NCI-H460 (cell line): Measurements from ENCODE around the gene BCL6B. TPM values are rescaled to one million over a fixed set of nuclear protein-coding genes. Genes with fewer than 3 reads are reported as not detected.

ENCODE experiments used
- DNase-seq: peaks from one replicate; pipeline ENCODE4 v3.0.0-alpha.2; 2016; ENCODE audit warnings: low read depth; ENCODE audit errors: extremely low read depth
- total RNA-seq: library from RNA; depleted of rRNA; stranded (reverse); fragments of >200 nt; shearing (Covaris generic); gene quantifications from 2 replicates; pipeline ENCODE4 v1.2.3, GENCODE V29; 2014

BCL6B gene
- total RNA-seq, 1 experiment from 2014 or later = not detected

DNA sequence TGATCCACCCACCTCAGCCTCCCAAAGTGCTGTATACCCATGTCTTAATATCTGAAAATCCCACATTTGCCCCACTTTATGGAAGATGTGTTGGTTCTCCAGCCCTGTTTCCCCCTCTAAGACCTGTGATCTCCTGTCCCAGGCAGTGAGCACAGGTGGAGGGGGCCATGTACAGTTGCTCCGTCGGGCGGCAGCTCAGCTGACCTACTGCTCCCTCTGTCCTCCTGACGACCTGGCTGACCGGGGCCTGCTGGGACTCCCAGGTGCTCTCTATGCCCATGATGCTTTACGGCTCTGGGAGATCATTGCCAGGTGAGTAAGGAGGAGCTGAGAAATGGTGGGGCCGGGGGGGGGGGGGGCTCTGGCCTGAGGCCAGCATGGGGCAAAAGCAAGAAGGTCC lies 17.1 kb upstream of the BCL6B start:
- DNase-seq = no peak

DNA sequence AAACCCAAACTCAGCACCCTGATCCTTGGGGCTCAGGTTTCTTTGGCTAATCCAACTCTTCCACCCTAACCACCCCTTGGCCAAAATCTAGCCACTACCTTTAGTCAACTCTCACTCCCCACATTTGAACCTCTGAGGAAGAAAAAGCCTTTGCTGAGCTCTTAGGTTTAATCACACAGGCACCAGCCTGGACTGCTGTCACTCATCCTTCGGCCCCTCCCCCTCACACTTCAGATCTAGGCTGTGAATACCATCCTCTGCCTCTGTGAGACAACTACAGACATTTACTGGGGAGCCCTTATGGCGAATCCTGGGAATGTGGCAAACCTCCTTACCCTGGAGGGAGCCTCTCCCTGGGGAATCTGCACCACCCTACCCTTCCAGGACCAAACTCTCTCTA lies 15.7 kb upstream of the BCL6B start:
- no peak for DNase-seq

DNA sequence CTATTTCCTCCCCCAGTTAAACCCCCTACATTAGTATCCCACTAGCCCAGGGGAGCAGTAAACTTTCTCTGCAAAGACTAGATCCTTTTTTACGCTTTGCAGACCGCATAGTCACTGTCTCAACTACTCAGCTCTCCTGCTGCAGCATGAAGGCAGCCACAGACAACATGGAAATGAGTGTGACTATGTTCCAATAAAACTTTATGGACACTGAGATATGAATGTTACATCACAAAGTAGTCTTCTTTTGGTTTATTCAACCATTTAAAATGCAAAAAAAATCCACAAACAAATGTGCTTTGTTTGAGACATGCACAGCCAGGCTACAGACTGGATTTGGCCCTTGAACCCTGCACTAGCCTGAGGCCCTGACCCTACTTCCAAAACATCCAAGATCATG lies 12.3 kb upstream of the BCL6B start:
- no peak for DNase-seq

DNA sequence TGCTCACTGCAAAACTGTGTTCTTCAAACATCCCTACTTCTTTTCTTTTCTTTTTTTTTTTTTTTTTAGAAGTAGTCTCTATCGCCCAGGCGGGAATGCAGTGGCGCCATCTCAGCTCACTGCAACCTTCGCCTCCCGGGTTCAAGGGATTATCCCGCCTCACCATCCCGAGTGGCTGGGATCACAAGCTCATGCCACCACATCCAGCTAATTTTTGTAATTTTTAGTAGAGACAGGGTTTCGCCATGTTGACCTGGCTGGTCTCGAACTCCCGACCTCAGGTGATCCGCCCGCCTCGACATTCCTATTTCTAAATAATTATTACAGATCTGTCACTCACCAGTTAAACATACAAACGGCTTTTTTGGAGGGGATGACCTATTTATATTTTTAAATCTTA lies 11.4 kb upstream of the BCL6B start:
- DNase-seq = no peak

DNA sequence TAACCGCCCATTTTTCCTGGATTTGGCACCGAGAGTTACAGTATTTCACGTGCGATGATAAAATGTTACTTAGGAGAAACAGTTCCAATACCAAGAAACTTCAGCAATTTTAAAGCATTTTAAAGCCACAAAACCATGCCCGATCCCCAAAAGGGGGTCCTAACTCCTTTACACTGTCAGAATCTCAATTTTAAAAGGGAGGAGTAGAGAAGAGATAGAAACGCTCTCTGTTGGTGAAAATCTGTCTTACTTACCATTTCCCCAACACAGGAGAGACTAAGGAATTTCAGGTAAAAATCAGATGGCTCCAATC lies 11.0 kb upstream of the BCL6B start:
- DNase-seq = no peak

DNA sequence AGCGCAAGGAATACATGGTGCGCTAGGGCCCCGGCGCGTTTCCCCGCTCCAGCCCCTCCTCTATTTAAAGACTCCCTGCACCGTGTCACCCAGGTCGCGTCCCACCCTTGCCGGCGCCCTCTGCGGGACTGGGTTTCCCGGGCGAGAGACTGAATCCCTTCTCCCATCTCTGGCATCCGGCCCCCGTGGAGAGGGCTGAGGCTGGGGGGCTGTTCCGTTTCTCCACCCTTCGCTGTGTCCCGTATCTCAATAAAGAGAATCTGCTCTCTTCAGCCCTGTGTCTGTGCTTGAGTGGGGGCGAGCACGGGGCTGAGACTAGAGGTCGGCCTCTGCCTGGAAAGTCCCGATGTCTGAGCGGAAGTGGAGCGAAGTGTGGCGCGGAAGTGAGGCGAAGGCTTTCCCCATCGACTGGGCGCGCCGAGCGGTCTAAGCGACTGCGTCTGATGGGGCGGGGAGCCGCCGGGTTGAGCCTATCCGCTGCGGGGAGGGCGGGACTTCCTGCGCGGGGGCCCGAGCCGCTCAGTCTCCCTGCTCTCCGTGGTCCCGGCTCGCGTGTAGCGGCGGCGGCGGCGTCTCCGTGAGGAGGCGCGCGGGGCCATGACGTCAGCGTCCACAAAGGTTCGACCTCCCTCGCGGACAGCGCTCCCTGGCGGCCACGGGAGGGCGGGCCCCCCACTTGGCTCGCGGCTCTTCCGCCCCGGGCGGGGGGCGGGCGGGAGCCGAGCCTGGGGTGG lies 8.4 kb upstream of the BCL6B start:
- peak; percentile 94 for DNase-seq

DNA sequence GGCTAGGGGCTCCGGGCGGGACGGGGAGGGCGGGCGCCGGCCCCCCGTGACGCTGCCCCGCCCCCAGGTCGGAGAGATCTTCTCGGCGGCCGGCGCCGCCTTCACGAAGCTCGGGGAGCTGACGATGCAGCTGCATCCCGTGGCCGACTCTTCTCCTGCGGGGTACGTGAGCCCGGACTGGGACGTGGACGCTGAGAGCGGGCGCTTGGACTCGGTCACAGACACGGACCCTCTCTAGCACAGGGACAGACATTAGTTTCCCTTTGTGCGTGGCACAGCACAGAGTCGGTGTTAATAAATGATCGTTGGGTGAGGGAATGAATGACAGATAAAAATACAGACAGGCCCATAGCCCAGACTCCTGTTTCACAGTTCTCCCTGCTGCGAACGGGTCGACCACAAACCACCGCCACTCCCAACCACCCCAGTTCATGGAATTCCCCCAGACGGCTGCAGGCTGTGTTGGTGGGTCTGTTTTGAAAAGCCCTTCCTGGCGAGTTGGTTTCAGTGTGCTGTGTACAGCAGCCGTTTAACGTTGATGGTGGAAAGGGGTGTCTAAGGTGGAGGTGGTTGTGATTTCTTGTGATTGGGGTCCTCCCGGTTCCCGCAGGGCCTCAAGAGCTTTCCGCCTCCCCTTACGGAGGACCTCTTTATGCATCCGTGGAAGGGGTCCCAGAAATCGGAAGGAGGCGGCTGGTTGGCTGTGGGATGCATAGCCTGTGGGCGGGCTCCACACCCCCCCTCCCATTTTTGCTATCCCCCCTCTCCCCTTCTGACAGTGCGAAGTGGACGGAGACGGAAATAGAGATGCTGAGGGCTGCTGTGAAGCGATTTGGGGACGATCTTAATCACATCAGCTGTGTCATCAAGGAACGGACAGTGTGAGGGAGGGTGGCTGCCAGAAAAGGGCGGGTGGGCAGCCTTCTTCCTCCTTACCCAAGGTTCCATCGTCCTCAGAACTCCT lies 7.6 kb upstream of the BCL6B start:
- no peak for DNase-seq

DNA sequence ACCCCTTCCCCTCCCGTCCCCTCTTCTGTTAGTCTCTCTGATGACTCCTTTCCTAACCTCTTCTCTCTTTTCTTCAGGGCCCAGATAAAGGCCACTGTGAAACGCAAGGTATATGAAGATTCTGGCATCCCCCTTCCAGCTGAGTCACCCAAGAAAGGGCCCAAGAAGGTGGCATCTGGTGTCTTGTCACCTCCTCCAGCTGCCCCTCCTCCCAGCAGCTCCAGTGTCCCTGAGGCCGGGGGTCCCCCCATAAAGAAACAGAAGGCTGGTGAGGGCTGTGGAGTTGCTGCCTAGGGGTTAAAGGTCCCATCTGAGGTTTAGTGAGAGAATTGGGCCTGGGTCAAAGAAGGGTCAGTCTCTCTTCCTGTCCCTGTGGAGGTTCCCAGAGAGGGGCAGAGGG lies 6.4 kb upstream of the BCL6B start:
- no peak for DNase-seq

DNA sequence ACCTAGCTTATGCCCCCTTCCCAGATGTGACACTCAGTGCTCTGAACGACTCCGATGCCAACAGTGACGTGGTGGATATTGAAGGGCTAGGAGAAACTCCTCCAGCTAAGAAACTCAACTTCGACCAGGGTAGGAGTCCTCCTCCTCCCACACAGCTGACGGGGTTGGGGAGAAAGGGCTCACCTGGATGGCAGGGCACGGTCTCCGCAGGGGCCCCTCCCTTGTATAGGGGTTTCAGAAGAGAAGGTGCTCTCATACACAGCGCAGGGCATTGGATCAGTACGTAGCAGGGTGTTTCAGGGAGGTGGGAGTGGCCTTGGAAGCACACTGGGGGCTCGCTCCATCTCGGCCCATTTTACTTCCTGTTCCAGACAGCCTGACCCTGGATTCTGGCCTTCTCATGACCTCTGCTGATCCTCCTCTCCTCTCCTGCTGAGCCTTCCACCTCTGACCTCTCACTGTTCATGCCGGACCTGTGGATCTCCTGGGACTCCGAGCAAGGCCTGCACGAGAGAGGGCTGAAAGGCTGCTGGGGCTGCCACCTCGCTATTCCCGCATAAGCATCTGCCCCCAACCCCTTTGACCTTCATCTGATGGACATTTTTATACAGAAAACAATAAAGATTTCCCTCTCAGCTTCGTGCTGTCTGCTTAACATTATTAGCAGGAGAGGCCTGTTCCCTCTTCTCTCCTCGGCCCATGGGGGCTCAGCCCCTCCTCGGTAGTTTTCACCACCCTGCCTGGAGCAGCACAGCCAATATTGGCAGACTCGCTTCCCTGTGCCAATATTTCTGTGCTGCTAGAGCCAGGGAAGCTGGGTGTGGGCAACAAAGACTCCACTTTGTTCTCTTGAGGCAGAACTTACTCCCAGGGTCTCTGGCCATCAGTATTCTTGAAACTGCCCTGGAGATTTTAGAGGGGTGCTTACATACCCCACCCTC lies 5.7 kb upstream of the BCL6B start:
- no peak for DNase-seq

DNA sequence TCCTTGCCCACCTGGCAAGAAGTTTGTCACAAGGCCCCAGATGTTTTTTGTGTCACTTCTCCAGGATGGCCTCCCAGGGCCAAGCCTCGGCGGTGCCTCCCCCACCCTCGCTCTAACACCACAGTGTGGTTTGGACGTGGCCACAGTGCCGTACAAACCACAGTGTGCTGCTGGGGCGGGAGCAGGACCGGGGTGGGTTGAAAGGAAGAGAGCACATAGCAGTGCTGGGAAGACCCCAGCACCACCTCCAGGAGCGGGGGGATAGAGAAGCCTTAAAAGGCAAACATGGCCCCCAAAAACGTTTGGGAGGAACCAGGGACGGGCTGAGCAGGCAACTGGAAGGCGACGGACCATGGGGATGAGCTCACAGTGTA lies 5.0 kb upstream of the BCL6B start:
- no peak for DNase-seq

DNA sequence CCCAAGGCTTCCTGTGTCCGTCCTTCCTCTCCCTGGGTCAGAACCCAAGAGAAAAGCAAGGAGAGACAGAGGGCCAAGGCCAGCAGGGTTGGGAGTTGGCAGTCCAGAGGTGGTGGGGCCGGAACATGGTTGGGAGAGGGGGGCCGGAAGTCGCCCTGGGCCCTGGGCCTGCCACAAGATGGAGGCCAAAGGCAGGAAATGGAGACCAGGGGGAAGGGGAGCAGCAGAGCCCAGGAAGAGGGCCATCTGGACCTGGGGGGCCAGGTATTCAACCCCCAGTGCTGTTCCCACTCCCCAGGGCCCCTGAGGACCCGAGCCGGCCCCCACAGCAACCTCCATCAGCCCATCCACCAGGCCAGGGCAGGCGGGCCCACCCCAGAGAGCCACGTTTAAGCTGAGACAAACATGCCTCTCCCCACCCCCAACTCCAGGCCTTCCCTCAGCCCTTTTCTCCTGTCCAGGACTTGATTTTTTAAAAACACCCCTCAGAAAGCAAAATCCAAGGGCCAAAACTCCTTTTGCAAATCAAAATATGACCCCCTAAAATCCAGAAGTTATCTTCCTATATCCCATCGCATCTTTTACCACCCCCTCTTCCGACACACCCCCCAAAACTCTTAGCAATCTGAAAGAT lies 4.4 kb upstream of the BCL6B start:
- DNase-seq = no peak

DNA sequence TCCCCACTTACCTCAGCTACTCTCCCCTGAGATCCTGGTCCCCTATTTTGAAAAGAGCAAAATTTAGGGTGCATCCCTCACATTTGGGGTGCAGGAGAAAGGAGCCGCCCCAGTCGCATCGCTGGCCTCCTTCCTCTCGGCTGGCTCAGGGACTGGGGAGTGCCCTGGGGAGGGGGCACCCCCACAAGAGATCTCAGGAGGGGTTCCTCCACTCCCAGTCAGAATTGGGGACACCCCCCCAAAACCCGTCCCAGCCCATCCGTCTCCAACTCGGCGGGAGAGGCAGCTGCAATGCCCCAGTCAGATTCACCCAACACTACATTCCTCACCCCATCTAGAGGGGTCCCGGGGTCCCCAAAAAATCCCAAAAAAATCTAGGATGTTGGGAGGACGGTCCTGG lies 3.5 kb upstream of the BCL6B start:
- no peak for DNase-seq

DNA sequence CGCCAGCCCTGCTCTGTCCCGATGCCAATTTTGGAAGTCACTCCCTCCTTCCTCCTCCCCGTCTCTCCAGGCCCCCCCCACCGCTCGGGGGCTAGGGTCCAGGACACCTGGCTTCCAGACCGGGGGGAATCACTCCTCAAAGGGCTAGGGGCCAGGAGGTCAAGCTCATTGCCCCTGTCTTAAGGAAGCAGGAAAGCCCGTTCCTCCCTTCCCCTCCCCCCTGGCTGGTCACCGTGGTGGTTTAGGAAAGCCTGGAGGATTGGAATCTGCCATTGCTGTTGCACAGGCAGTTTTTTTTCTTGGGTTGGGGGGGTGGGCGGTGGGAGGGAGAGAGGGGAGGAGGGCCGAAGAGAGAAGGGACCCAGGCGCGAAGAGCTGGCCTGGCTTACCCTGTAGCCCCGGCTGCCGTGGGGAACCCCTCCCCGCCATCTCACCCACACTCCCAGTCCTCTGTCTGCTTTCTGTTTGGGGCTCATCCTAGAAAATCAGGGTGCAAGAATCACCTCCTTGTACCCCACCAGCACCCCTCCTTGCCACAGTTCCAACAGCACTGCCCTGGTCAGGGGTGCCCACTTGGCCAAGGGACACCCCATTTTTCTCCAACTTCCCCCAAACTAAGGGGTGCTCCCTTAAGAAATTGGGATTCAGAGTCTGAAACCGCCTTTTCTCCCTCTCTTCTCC lies 2.9 kb upstream of the BCL6B start:
- DNase-seq = no peak

DNA sequence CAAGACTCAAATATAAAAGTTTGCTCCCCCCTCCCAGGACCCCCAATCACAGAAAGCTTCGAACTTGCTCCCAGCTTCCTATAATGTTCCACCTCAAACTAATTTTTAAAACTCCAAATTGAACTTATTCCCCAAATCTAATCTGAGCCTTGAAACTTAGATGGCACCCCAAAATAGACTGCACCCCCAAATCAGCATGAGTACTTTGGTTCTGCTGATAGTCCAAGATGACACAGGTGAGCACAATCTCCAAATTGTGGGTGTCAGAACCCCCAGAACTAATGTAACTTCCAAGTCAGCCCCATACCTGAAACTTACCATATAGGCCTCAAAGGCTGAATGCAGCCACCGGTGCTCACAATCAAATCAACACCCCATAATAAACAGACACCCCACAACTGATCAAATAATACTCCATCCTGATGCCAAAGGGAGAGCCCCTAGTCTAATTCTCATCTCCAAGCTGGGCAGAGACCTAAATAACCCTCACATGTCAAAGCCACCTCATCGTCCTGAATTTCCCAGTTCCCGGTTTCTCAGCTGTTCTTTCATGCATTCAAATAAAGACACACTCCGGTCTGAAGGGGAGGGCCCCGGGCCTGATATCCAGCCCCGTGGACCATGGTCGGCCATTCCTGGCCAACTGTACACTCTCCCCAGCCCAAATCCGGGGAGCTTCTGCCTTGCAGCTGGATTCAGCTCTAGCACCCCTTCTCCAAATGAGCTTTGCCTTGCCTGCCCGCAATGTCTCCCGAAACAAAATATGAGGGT lies 1.8 kb upstream of the BCL6B start:
- DNase-seq = no peak

DNA sequence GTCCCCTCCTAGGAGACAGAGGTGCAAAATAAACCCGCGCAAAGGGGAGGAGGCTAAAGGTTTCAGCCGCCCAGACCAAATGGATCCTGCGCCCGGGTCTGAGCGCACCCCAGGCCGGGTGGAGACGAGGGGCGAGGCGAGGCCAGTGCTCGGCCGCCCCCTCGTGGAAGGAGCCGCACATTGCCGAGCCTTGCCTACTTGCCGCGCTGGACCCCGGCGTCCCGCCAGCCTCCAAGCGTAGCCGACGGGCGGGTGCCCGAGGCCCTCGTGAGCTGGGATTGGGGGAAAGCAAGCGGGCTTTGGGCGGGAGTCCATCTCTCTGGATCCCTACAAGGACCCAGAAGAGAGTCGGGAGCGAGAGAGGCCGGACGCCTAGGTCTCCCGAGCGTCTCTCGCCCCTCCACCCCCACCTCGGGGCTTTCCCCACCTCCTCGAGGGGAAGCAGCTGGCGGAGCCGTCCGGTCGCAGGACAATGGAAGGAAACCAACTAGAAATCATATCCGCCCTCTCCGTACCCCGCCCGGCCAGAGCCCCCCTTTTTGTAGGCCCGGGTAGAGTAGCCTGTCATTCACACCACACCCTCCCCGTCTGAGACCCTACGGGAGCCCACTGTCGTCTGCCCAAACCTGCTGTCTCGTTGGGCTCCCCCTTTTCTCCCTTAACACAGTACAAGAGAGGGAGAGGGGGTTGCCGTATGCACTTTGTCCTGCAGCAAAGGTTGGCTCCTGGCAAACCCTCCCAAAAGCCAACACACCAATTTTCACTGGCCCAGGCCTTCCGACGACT lies 664 bp upstream of the BCL6B start:
- peak; percentile 68 for DNase-seq

DNA sequence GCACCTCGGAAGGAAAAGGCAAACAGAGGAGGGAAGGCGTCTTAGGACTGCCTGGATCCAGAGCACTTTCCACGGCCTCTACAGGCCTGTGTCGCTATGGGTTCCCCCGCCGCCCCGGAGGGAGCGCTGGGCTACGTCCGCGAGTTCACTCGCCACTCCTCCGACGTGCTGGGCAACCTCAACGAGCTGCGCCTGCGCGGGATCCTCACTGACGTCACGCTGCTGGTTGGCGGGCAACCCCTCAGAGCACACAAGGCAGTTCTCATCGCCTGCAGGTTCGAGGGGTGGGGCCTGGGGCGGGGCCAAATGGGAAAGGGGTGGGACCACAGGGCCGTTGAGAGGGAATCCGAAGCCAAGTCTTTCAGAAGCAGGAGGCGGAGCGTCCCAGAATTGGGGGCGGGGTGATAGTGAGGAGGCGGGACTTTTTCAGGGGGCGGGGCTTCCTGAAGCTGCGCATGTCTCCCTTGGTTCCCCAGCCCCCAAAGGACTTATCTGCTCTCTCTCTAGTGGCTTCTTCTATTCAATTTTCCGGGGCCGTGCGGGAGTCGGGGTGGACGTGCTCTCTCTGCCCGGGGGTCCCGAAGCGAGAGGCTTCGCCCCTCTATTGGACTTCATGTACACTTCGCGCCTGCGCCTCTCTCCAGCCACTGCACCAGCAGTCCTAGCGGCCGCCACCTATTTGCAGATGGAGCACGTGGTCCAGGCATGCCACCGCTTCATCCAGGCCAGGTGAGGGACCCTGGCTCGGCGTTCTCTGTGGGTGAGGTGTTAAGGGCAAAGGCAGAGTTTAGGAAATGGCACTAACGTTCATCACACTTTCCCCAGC lies 939 bp downstream of the BCL6B start:
- peak; percentile 91 for DNase-seq

DNA sequence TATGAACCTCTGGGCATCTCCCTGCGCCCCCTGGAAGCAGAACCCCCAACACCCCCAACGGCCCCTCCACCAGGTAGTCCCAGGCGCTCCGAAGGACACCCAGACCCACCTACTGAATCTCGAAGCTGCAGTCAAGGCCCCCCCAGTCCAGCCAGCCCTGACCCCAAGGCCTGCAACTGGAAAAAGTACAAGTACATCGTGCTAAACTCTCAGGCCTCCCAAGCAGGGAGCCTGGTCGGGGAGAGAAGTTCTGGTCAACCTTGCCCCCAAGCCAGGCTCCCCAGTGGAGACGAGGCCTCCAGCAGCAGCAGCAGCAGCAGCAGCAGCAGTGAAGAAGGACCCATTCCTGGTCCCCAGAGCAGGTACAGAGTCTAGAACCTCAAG lies 1.5 kb downstream of the BCL6B start:
- no peak for DNase-seq

DNA sequence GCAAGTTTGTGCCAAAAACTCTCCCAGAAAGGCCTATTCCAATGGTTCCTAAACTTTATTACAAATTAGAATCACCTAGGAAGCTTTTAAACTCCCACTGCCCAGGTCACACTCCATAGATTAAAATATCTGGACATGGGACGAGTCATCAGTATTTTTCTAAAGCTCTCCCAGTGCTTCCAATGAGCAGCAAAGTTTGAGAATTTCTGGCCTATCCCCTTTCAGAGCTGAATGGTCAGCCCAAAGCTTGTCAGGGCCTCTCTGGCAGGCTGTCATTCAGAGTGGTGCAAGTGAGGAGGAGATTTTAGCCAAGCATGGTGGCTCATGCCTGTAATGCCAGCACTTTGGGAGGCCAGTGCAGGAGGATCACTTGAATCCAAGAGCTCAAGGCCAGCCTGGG lies 2.4 kb downstream of the BCL6B start:
- DNase-seq = no peak
